Body of pancreas (tissue), 4 donors: ENCODE measurements around the gene RPS6KA5.

Experiments used
- CTCF ChIP-seq, 7 experiments: fragments of 450-650 bp in 4 of 7; fragments of 200-600 bp in 3 of 7; sonication (generic) in 3 of 7; IDR thresholded peaks; one replicate each; pipeline ENCODE4 v1.5.1; 2016 to 2019; ENCODE audit warnings: antibody characterized with exemption in 7 of 7
- POLR2A ChIP-seq, 3 donors: fragments of 450-650 bp; IDR thresholded peaks; one replicate each; pipeline ENCODE4 v1.6.1; 2016; ENCODE audit warnings: antibody characterized with exemption in 3 of 3, mild to moderate bottlenecking in 2 of 3

- no peak for TF ChIP-seq CTCF (IDR thresholded peaks at IDR 0.05)
- TF ChIP-seq POLR2A (IDR thresholded peaks at IDR 0.05), result no peak
Measured at GRCh38 chr14:90837355-90837754, 223.1 kb downstream of the RPS6KA5 start.
